CD8-positive, alpha-beta memory T cell (primary cell): ENCODE measurements around the gene CALB2. TPM values are rescaled to one million over a fixed set of nuclear protein-coding genes. Genes with fewer than 3 reads are reported as not detected.

ENCODE experiments used
- CTCF ChIA-PET: fragments of 350-600 bp; sonication (Branson Sonifier 250); formaldehyde crosslinking; loops from one replicate; lab custom pipeline; 2021; ENCODE audit warnings: antibody characterized with exemption; lab: Charles Lee
- POLR2A ChIA-PET: fragments of 350-600 bp; sonication (Branson Sonifier 250); formaldehyde crosslinking; loops from one replicate; lab custom pipeline; 2021; ENCODE audit warnings: antibody characterized with exemption; lab: Charles Lee
- DNase-seq, 5 donors: peaks; one replicate each; pipeline versions ENCODE4 v3.0.0 to v3.0.0-alpha.2; 2020 to 2022; ENCODE audit warnings: mixed read lengths in 1 of 5
- H3K27ac ChIP-seq: one replicate; pipeline ENCODE4 v1.7.0; 2013; ENCODE audit warnings: low read depth, mild to moderate bottlenecking, low read length, moderate library complexity
- H3K27me3 ChIP-seq: 2 replicates; pipeline ENCODE4 v1.7.0; 2013; ENCODE audit warnings: low read length, mild to moderate bottlenecking; ENCODE audit not compliant: insufficient read depth, poor library complexity, severe bottlenecking
- H3K36me3 ChIP-seq: 2 replicates; pipeline ENCODE4 v1.7.0; 2013; ENCODE audit warnings: mild to moderate bottlenecking, low read length, moderate library complexity; ENCODE audit not compliant: insufficient read depth
- H3K4me1 ChIP-seq: 2 replicates; pipeline ENCODE4 v1.7.0; 2013; ENCODE audit warnings: mild to moderate bottlenecking, low read length, moderate library complexity; ENCODE audit not compliant: insufficient read depth
- H3K4me3 ChIP-seq: 2 replicates; pipeline ENCODE4 v1.7.0; 2013; ENCODE audit warnings: mild to moderate bottlenecking, low read length
- H3K9me3 ChIP-seq: 2 replicates; pipeline ENCODE4 v1.7.0; 2013; ENCODE audit warnings: mild to moderate bottlenecking, low read length
- H3K27ac Mint-ChIP-seq, 8 donors: one replicate each; pipeline ENCODE4 v1.8.0; 2020 to 2021; ENCODE audit warnings: mixed read lengths in 8 of 8, mild to moderate bottlenecking in 6 of 8, inconsistent platforms in 3 of 8, moderate library complexity in 3 of 8
- H3K27me3 Mint-ChIP-seq, 2 donors: one replicate each; pipeline ENCODE4 v1.8.0; 2020 to 2021; ENCODE audit warnings: mixed read lengths in 2 of 2, mild to moderate bottlenecking in 1 of 2, moderate library complexity in 1 of 2
- H3K36me3 Mint-ChIP-seq, 3 donors: one replicate each; pipeline ENCODE4 v1.8.0; 2020 to 2021; ENCODE audit warnings: mixed read lengths in 3 of 3, inconsistent platforms in 1 of 3, mild to moderate bottlenecking in 1 of 3
- H3K4me1 Mint-ChIP-seq, 3 donors: one replicate each; pipeline ENCODE4 v1.8.0; 2020 to 2021; ENCODE audit warnings: mixed read lengths in 3 of 3, inconsistent platforms in 1 of 3, mild to moderate bottlenecking in 1 of 3
- H3K4me3 Mint-ChIP-seq, 7 donors: one replicate each; pipeline ENCODE4 v1.8.0; 2020 to 2021; ENCODE audit warnings: mixed read lengths in 7 of 7, mild to moderate bottlenecking in 6 of 7, moderate library complexity in 4 of 7, inconsistent platforms in 2 of 7
- H3K9me3 Mint-ChIP-seq, 5 donors: one replicate each; pipeline ENCODE4 v1.8.0; 2020 to 2022; ENCODE audit warnings: mixed read lengths in 5 of 5, mild to moderate bottlenecking in 3 of 5, moderate library complexity in 2 of 5, inconsistent platforms in 1 of 5
- polyA plus RNA-seq: library from polyadenylated mRNA; unstranded; fragments of 300-500 nt; fragmentation: Illumina TruSeq; gene quantifications from one replicate; pipeline ENCODE4 v1.2.3, GENCODE V29; 2021
- total RNA-seq, 2 experiments: library from RNA; stranded (reverse); gene quantifications; one replicate each; pipeline ENCODE4 v1.2.3, GENCODE V29; 2021

CALB2 gene
- total and polyA plus RNA-seq, 3 experiments from 2014 or later: not detected

- CTCF ChIA-PET: interaction anchor here (1.2 kb wide), 1 partner anchor 70 kb away, joined by 3 read pairs; no protein-coding TSS in a partner anchor
- POLR2A ChIA-PET: no interaction called here
- peaks cover 4 to 26% of the 10 kb centered on the region in 2 donors for H3K27me3 Mint-ChIP-seq
Measured at GRCh38 chr16:71431176-71431575, 72.7 kb downstream of the CALB2 start.

GRCh38 chr16:71431991-71432390, 73.5 kb downstream of the CALB2 start:
- Mint-ChIP-seq H3K36me3 (no peaks in the 10 kb centered on the region), H3K27me3 (peaks cover under 1 to 26% of the 10 kb centered on the region in 2 donors), H3K9me3 (peaks cover 0 to 3% (median 0%) of the 10 kb centered on the region in 5 donors), H3K4me3 (no peak overlapping the region), H3K27ac (no peak overlapping the region), H3K4me1 (peaks cover 0 to 4% (median 2%) of the 10 kb centered on the region in 3 donors)
- no peaks in the 10 kb centered on the region for H3K36me3 ChIP-seq
- H3K27me3 ChIP-seq: no peaks in the 10 kb centered on the region
- DNase-seq: no peak
- H3K9me3 ChIP-seq: no peaks in the 10 kb centered on the region
- H3K4me3 ChIP-seq: no peak overlapping the region
- no peaks in the 10 kb centered on the region for H3K4me1 ChIP-seq
- CTCF ChIA-PET: interaction anchor here (1.0 kb wide), 1 partner anchor 19 kb away, joined by 3 read pairs; no protein-coding TSS in a partner anchor
- H3K27ac ChIP-seq: no peak overlapping the region
- POLR2A ChIA-PET: no interaction called here

More at GRCh38 chr16:71431176-71431575, 72.7 kb downstream of the CALB2 start:
- Mint-ChIP-seq H3K9me3 (peaks cover 0 to 3% (median 0%) of the 10 kb centered on the region in 5 donors), H3K4me1 (peaks cover 0 to 12% (median 8%) of the 10 kb centered on the region in 3 donors), H3K27ac (no peak overlapping the region), H3K36me3 (peaks cover 0 to 1% (median 0%) of the 10 kb centered on the region in 3 donors), H3K4me3 (no peak overlapping the region)
- Histone ChIP-seq H3K4me1 (no peaks in the 10 kb centered on the region), H3K27me3 (no peaks in the 10 kb centered on the region), H3K4me3 (no peak overlapping the region), H3K27ac (no peak overlapping the region), H3K36me3 (no peaks in the 10 kb centered on the region), H3K9me3 (no peaks in the 10 kb centered on the region)
- no peak for DNase-seq

GRCh38 chr16:71432906-71433305, 74.4 kb downstream of the CALB2 start:
- no peaks in the 10 kb centered on the region for H3K27me3 ChIP-seq
- Mint-ChIP-seq H3K4me1 (peaks cover 0 to 2% (median 0%) of the 10 kb centered on the region in 3 donors), H3K27ac (no peak overlapping the region), H3K36me3 (peaks cover 0 to 1% (median 0%) of the 10 kb centered on the region in 3 donors), H3K9me3 (peaks cover 0 to 2% (median 0%) of the 10 kb centered on the region in 5 donors), H3K27me3 (peaks cover 4 to 28% of the 10 kb centered on the region in 2 donors), H3K4me3 (no peak overlapping the region)
- POLR2A ChIA-PET: no interaction called here
- no peak for DNase-seq
- CTCF ChIA-PET: no interaction called here
- H3K36me3 ChIP-seq: no peaks in the 10 kb centered on the region
- no peaks in the 10 kb centered on the region for H3K9me3 ChIP-seq
- no peak overlapping the region for H3K27ac ChIP-seq
- H3K4me1 ChIP-seq: no peaks in the 10 kb centered on the region
- H3K4me3 ChIP-seq: no peak overlapping the region

- Mint-ChIP-seq H3K4me1 (no peaks in the 10 kb centered on the region), H3K4me3 (no peak overlapping the region), H3K27ac (no peak overlapping the region), H3K27me3 (peaks cover 7 to 40% of the 10 kb centered on the region in 2 donors), H3K9me3 (no peaks in the 10 kb centered on the region), H3K36me3 (peaks cover 0 to 1% (median 0%) of the 10 kb centered on the region in 3 donors)
- ChIA-PET CTCF (no interaction called here), POLR2A (no interaction called here)
- no peak overlapping the region for H3K27ac ChIP-seq
- H3K27me3 ChIP-seq: no peaks in the 10 kb centered on the region
- no peaks in the 10 kb centered on the region for H3K9me3 ChIP-seq
- DNase-seq: no peak
- H3K4me3 ChIP-seq: no peak overlapping the region
- no peaks in the 10 kb centered on the region for H3K36me3 ChIP-seq
- H3K4me1 ChIP-seq: no peaks in the 10 kb centered on the region
Measured at GRCh38 chr16:71436473-71436872, 78.0 kb downstream of the CALB2 start.

- H3K4me3 ChIP-seq: no peak overlapping the region
- H3K27ac ChIP-seq: no peak overlapping the region
- no peak for DNase-seq
- Mint-ChIP-seq H3K36me3 (peaks cover 0 to 1% (median 0%) of the 10 kb centered on the region in 3 donors), H3K27me3 (peaks cover 9 to 27% of the 10 kb centered on the region in 2 donors), H3K9me3 (peaks cover 0 to 12% (median 9%) of the 10 kb centered on the region in 5 donors), H3K4me1 (no peaks in the 10 kb centered on the region), H3K27ac (no peak overlapping the region), H3K4me3 (no peak overlapping the region)
- H3K36me3 ChIP-seq: no peaks in the 10 kb centered on the region
- ChIA-PET CTCF (interaction anchor here (1.8 kb wide), 1 partner anchor 27 kb away, joined by 6 read pairs; no protein-coding TSS in a partner anchor), POLR2A (no interaction called here)
- H3K9me3 ChIP-seq: no peaks in the 10 kb centered on the region
- H3K27me3 ChIP-seq: no peaks in the 10 kb centered on the region
- H3K4me1 ChIP-seq: no peaks in the 10 kb centered on the region
Measured at GRCh38 chr16:71439523-71439922, 81.0 kb downstream of the CALB2 start.

Other genes with a start within 250 kb of the CALB2 start
- not detected for gene HYDIN, start 128.0 kb upstream of the CALB2 start, total RNA-seq
- not detected for gene HYDIN, start 128.0 kb upstream of the CALB2 start, polyA plus RNA-seq
- gene CMTR2, start 69.3 kb upstream of the CALB2 start, total RNA-seq: 10 to 100 TPM; 27.4 to 27.9 TPM
- 21.7 TPM for gene CMTR2, start 69.3 kb upstream of the CALB2 start, polyA plus RNA-seq
- not detected for gene TLE7, start 83.3 kb downstream of the CALB2 start, total RNA-seq
- gene TLE7, start 83.3 kb downstream of the CALB2 start, polyA plus RNA-seq: not detected
- gene ZNF23, start 103.5 kb downstream of the CALB2 start, total RNA-seq: 1 to 10 TPM; 9.2 to 9.4 TPM
- gene ZNF23, start 103.5 kb downstream of the CALB2 start, polyA plus RNA-seq: 8.2 TPM
- gene ZNF19, start 130.6 kb downstream of the CALB2 start, total RNA-seq: 1 to 10 TPM; 3.1 TPM
- 1.5 TPM for gene ZNF19, start 130.6 kb downstream of the CALB2 start, polyA plus RNA-seq
- gene CHST4, start 167.7 kb downstream of the CALB2 start, total RNA-seq: not detected
- gene CHST4, start 167.7 kb downstream of the CALB2 start, polyA plus RNA-seq: not detected
- not detected for gene TAT, start 218.4 kb downstream of the CALB2 start, total RNA-seq
- 0.06 TPM for gene TAT, start 218.4 kb downstream of the CALB2 start, polyA plus RNA-seq